Neural progenitor cell (in vitro differentiated cells): ENCODE results near the gene TMEM130. TPM values are rescaled to one million over a fixed set of nuclear protein-coding genes. Genes with fewer than 3 reads are reported as not detected.

Source experiments
- DNase-seq: peaks from one replicate; pipeline ENCODE4 v3.0.0-alpha.2; 2016; ENCODE audit warnings: low spot score
- H2AFZ ChIP-seq: fragments of 200-600 bp; sonication (generic); replicated peaks from 2 replicates; pipeline ENCODE4 v1.6.1; 2016; ENCODE audit warnings: antibody characterized with exemption
- H3F3A ChIP-seq: fragments of 200-600 bp; sonication (generic); 2 replicates; pipeline ENCODE4 v1.6.1; 2016; ENCODE audit warnings: antibody characterized with exemption, low read depth
- H3K27ac ChIP-seq: fragments of 200-600 bp; sonication (generic); 2 replicates; pipeline ENCODE4 v1.5.1; 2016; ENCODE audit warnings: mild to moderate bottlenecking
- H3K27me3 ChIP-seq: fragments of 200-600 bp; sonication (generic); 2 replicates; pipeline ENCODE4 v1.6.1; 2016; ENCODE audit warnings: mild to moderate bottlenecking, moderate library complexity
- H3K36me3 ChIP-seq: fragments of 200-600 bp; sonication (generic); 2 replicates; pipeline ENCODE4 v1.5.1; 2016
- H3K4me1 ChIP-seq: fragments of 200-600 bp; sonication (generic); 2 replicates; pipeline ENCODE4 v1.6.1; 2016; ENCODE audit warnings: mixed run types
- H3K4me2 ChIP-seq: fragments of 200-600 bp; sonication (generic); 2 replicates; pipeline ENCODE4 v1.6.1; 2016
- H3K4me3 ChIP-seq: fragments of 200-600 bp; sonication (generic); 2 replicates; pipeline ENCODE4 v1.5.1; 2016
- H3K79me2 ChIP-seq: fragments of 200-600 bp; sonication (generic); 2 replicates; pipeline ENCODE4 v1.6.1; 2016; ENCODE audit warnings: low read depth
- H3K9ac ChIP-seq: fragments of 200-600 bp; sonication (generic); 2 replicates; pipeline ENCODE4 v1.6.1; 2016
- H3K9me3 ChIP-seq: fragments of 200-600 bp; sonication (generic); 2 replicates; pipeline ENCODE4 v1.5.1; 2016; ENCODE audit warnings: low read depth
- H4K20me1 ChIP-seq: fragments of 200-600 bp; sonication (generic); 2 replicates; pipeline ENCODE4 v1.6.1; 2016; ENCODE audit warnings: low read depth
- H3K27ac Mint-ChIP-seq: 3 replicates; pipeline ENCODE4 v1.8.0; 2021; ENCODE audit warnings: mixed read lengths
- H3K27me3 Mint-ChIP-seq: 2 replicates; pipeline ENCODE4 v1.8.0; 2022; ENCODE audit warnings: low read depth, mild to moderate bottlenecking, inconsistent platforms, moderate library complexity, mixed read lengths; ENCODE audit not compliant: insufficient read depth
- H3K36me3 Mint-ChIP-seq: 3 replicates; pipeline ENCODE4 v1.8.0; 2021; ENCODE audit warnings: mixed read lengths
- H3K4me1 Mint-ChIP-seq: 3 replicates; pipeline ENCODE4 v1.8.0; 2021; ENCODE audit warnings: mixed read lengths
- H3K4me3 Mint-ChIP-seq: 3 replicates; pipeline ENCODE4 v1.8.0; 2021; ENCODE audit warnings: mild to moderate bottlenecking, moderate library complexity, mixed read lengths
- H3K9me3 Mint-ChIP-seq: 3 replicates; pipeline ENCODE4 v1.8.0; 2020; ENCODE audit warnings: mixed read lengths
- EZH2 ChIP-seq: fragments of 200-600 bp; sonication (generic); IDR thresholded peaks from 2 replicates; pipeline ENCODE4 v1.6.1; 2017; ENCODE audit warnings: antibody characterized with exemption, mild to moderate bottlenecking, moderate library complexity
- EZH2phosphoT487 ChIP-seq: fragments of 200-600 bp; sonication (generic); IDR thresholded peaks from 2 replicates; pipeline ENCODE4 v1.6.1; 2017; ENCODE audit warnings: antibody characterized with exemption
- total RNA-seq: library from RNA; depleted of rRNA; stranded (reverse); fragments of >200 nt; gene quantifications from 2 replicates; pipeline ENCODE4 v1.2.3, GENCODE V29; 2015; ENCODE audit warnings: low replicate concordance
- TF ChIP-seq, protein P1 (sequence below): fragments of 200-600 bp; sonication (generic); IDR thresholded peaks from 2 replicates; pipeline ENCODE4 v1.5.1; 2017; ENCODE audit warnings: antibody characterized with exemption, mild to moderate bottlenecking

Gene TMEM130
- total RNA-seq, 1 donor from 2014 or later = 1.0 TPM

GRCh38 chr7:98887038-98887437 lies 17.2 kb upstream of the TMEM130 start:
- no peaks in the 10 kb centered on the region for H3F3A ChIP-seq
- H3K27me3 ChIP-seq = no peaks in the 10 kb centered on the region
- peaks cover 21% of the 10 kb centered on the region for H3K36me3 Mint-ChIP-seq
- no peak overlapping the region for H3K27ac ChIP-seq
- no peak overlapping the region for H2AFZ ChIP-seq
- H3K4me3 ChIP-seq = no peak overlapping the region
- H3K4me2 ChIP-seq = no peak overlapping the region
- no peaks in the 10 kb centered on the region for H3K9me3 ChIP-seq
- H3K9me3 Mint-ChIP-seq = no peaks in the 10 kb centered on the region
- no peak overlapping the region for H3K4me3 Mint-ChIP-seq
- TF ChIP-seq EZH2 (no peak), EZH2phosphoT487 (no peak)
- TF ChIP-seq, protein P1, sequence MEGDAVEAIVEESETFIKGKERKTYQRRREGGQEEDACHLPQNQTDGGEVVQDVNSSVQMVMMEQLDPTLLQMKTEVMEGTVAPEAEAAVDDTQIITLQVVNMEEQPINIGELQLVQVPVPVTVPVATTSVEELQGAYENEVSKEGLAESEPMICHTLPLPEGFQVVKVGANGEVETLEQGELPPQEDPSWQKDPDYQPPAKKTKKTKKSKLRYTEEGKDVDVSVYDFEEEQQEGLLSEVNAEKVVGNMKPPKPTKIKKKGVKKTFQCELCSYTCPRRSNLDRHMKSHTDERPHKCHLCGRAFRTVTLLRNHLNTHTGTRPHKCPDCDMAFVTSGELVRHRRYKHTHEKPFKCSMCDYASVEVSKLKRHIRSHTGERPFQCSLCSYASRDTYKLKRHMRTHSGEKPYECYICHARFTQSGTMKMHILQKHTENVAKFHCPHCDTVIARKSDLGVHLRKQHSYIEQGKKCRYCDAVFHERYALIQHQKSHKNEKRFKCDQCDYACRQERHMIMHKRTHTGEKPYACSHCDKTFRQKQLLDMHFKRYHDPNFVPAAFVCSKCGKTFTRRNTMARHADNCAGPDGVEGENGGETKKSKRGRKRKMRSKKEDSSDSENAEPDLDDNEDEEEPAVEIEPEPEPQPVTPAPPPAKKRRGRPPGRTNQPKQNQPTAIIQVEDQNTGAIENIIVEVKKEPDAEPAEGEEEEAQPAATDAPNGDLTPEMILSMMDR = no peak
- H4K20me1 ChIP-seq = peaks cover 27% of the 10 kb centered on the region
- H3K9ac ChIP-seq = no peak overlapping the region
- H3K36me3 ChIP-seq = peaks cover 8% of the 10 kb centered on the region
- H3K79me2 ChIP-seq = peaks cover 40% of the 10 kb centered on the region
- H3K4me1 ChIP-seq = no peaks in the 10 kb centered on the region
- no peak overlapping the region for H3K27ac Mint-ChIP-seq
- DNase-seq = no peak
- peaks cover 2% of the 10 kb centered on the region for H3K27me3 Mint-ChIP-seq
- H3K4me1 Mint-ChIP-seq = no peaks in the 10 kb centered on the region

GRCh38 chr7:98884416-98884815 lies 14.6 kb upstream of the TMEM130 start:
- H3K36me3 ChIP-seq = peaks cover 5% of the 10 kb centered on the region
- Mint-ChIP-seq H3K36me3 (peaks cover 23% of the 10 kb centered on the region), H3K9me3 (no peaks in the 10 kb centered on the region), H3K4me1 (peaks cover 8% of the 10 kb centered on the region), H3K27me3 (peaks cover 3% of the 10 kb centered on the region), H3K4me3 (no peak overlapping the region), H3K27ac (no peak overlapping the region)
- no peak overlapping the region for H3K9ac ChIP-seq
- H3K4me1 ChIP-seq = peaks cover 6% of the 10 kb centered on the region
- TF ChIP-seq EZH2 (no peak), EZH2phosphoT487 (no peak)
- TF ChIP-seq, protein P1 = no peak
- peaks cover 58% of the 10 kb centered on the region for H3K79me2 ChIP-seq
- no peaks in the 10 kb centered on the region for H3K9me3 ChIP-seq
- H3K27ac ChIP-seq = no peak overlapping the region
- H3K4me3 ChIP-seq = no peak overlapping the region
- H3K27me3 ChIP-seq = no peaks in the 10 kb centered on the region
- H3K4me2 ChIP-seq = no peak overlapping the region
- DNase-seq = no peak
- H2AFZ ChIP-seq = no peak overlapping the region
- H3F3A ChIP-seq = peaks cover 4% of the 10 kb centered on the region
- H4K20me1 ChIP-seq = peaks cover 45% of the 10 kb centered on the region

GRCh38 chr7:98881561-98882315 lies 11.9 kb upstream of the TMEM130 start:
- Histone ChIP-seq H2AFZ (no peak overlapping the region), H3K9ac (no peak overlapping the region), H3K79me2 (peaks cover 62% of the 10 kb centered on the region), H3K4me3 (no peak overlapping the region), H3K9me3 (no peaks in the 10 kb centered on the region), H3K36me3 (peaks cover 5% of the 10 kb centered on the region), H3K27ac (no peak overlapping the region), H3K4me1 (peaks cover 6% of the 10 kb centered on the region), H3K27me3 (peaks cover 4% of the 10 kb centered on the region), H3F3A (peaks cover 23% of the 10 kb centered on the region), H3K4me2 (no peak overlapping the region), H4K20me1 (peaks cover 32% of the 10 kb centered on the region)
- Mint-ChIP-seq H3K27me3 (peaks cover 3% of the 10 kb centered on the region), H3K4me1 (peaks cover 16% of the 10 kb centered on the region), H3K27ac (no peak overlapping the region), H3K36me3 (peaks cover 16% of the 10 kb centered on the region), H3K9me3 (no peaks in the 10 kb centered on the region), H3K4me3 (peak overlapping the region; percentile 15)
- TF ChIP-seq, protein P1 = no peak
- no peak for TF ChIP-seq EZH2
- no peak for TF ChIP-seq EZH2phosphoT487
- no peak for DNase-seq
